GM12878 (cell line): ENCODE data around the gene SYNDIG1. TPM values are rescaled to one million over a fixed set of nuclear protein-coding genes. Genes with fewer than 3 reads are reported as not detected.

Experiments used
- ATAC-seq: fragments of 200-7000 bp; cut with Tn5 transposase; 3 replicates; pipeline ENCODE4 v1.9.1; 2020; ENCODE audit warnings: mild to moderate bottlenecking, moderate library complexity
- BruUV-seq: library from RNA; stranded (reverse); fragments of 400-500 nt; replicated peaks from 2 replicates; lab custom pipeline; 2021; lab: Mats Ljungman, UMichigan
- CTCF ChIA-PET: fragments of 300-600 bp; sonication (Branson Sonifier 250); formaldehyde crosslinking; extraction: SDS; loops from one replicate; lab custom pipeline; 2021; ENCODE audit warnings: inconsistent platforms; lab: Yijun Ruan, JAX
- POLR2A ChIA-PET: fragments of 350-600 bp; formaldehyde crosslinking; extraction: SDS; loops from one replicate; lab custom pipeline; 2021; ENCODE audit warnings: inconsistent platforms; lab: Charles Lee
- RAD21 ChIA-PET: fragments of 300-600 bp; sonication (Branson Sonifier 250); formaldehyde crosslinking; loops from one replicate; lab custom pipeline; 2023; ENCODE audit warnings: antibody characterized with exemption; ENCODE audit not compliant: unreplicated experiment; lab: Charles Lee
- SMC1A ChIA-PET: fragments of 300-600 bp; sonication (Branson Sonifier 250); formaldehyde crosslinking; loops from one replicate; lab custom pipeline; 2023; ENCODE audit not compliant: unreplicated experiment, uncharacterized antibody; lab: Charles Lee
- DNase-seq: peaks from one replicate; pipeline ENCODE4 v3.0.0-alpha.2; 2011; ENCODE audit warnings: low read depth, low spot score
- FAIRE-seq: peaks from 3 replicates; lab custom pipeline; 2011; peaks lifted over from hg19 to GRCh38; lab: Jason Lieb, UNC
- H2AFZ ChIP-seq: 2 replicates; pipeline ENCODE4 v1.6.0; 2011; ENCODE audit warnings: low read depth, low read length, control low read depth; ENCODE audit not compliant: control insufficient read depth
- H3K27ac ChIP-seq: 2 replicates; pipeline ENCODE4 v1.5.1; 2011; ENCODE audit warnings: control low read depth; ENCODE audit not compliant: control insufficient read depth, insufficient read depth
- H3K27me3 ChIP-seq, 2 experiments: replicated peaks in 1 of 2; 2 replicates each; pipeline versions ENCODE4 v1.6.0 to v1.6.1; 2011; ENCODE audit warnings: low read length in 1 of 2; ENCODE audit not compliant: control insufficient read depth in 2 of 2, insufficient read depth in 2 of 2
- H3K36me3 ChIP-seq, 2 experiments: 2 replicates each; pipeline ENCODE4 v1.5.1; 2011; ENCODE audit warnings: low read length in 1 of 2; ENCODE audit not compliant: control insufficient read depth in 2 of 2, insufficient read depth in 2 of 2
- H3K4me1 ChIP-seq: 2 replicates; pipeline ENCODE4 v1.6.1; 2011; ENCODE audit warnings: mild to moderate bottlenecking, low read length, moderate library complexity, mixed read lengths; ENCODE audit not compliant: control insufficient read depth, insufficient read depth
- H3K4me2 ChIP-seq: 2 replicates; pipeline ENCODE4 v1.6.0; 2011; ENCODE audit warnings: control low read depth; ENCODE audit not compliant: control insufficient read depth, insufficient read depth
- H3K4me3 ChIP-seq: fragments of 200-600 bp; sonication (generic); 2 replicates; pipeline ENCODE4 v1.5.1; 2016
- H3K79me2 ChIP-seq: 2 replicates; pipeline ENCODE4 v1.6.0; 2011; ENCODE audit warnings: low read length; ENCODE audit not compliant: control insufficient read depth, insufficient read depth
- H3K9ac ChIP-seq: 2 replicates; pipeline ENCODE4 v1.8.0; 2011; ENCODE audit warnings: low read length, control low read depth, mixed read lengths; ENCODE audit not compliant: control insufficient read depth, insufficient read depth
- H3K9me3 ChIP-seq: replicated peaks from 3 replicates; pipeline ENCODE4 v1.5.1; 2011; ENCODE audit warnings: mild to moderate bottlenecking, low read length; ENCODE audit not compliant: control insufficient read depth, insufficient read depth
- H4K20me1 ChIP-seq: 2 replicates; pipeline ENCODE4 v1.6.0; 2011; ENCODE audit not compliant: control insufficient read depth, insufficient read depth
- ATF7 ChIP-seq: fragments of 450-650 bp; IDR thresholded peaks from 2 replicates; pipeline ENCODE4 v1.6.1; 2016; ENCODE audit warnings: low read depth, mild to moderate bottlenecking
- CEBPB ChIP-seq, 2 experiments: fragments of 150-350 bp in 1 of 2; IDR thresholded peaks; 2 replicates each; pipeline ENCODE4 v1.6.1; 2012 to 2014; ENCODE audit warnings: low read depth in 2 of 2, low read length in 2 of 2, borderline replicate concordance in 1 of 2, inconsistent platforms in 1 of 2
- CHD1 ChIP-seq: IDR thresholded peaks from 2 replicates; pipeline ENCODE4 v1.6.1; 2012; ENCODE audit warnings: low read depth, low read length, improper control_type of control experiment
- E2F4 ChIP-seq: IDR thresholded peaks from 2 replicates; pipeline ENCODE4 v1.6.1; 2012; ENCODE audit warnings: low read depth, low read length, improper control_type of control experiment
- ESRRA ChIP-seq: IDR thresholded peaks from 2 replicates; pipeline ENCODE4 v1.6.1; 2012; ENCODE audit warnings: mild to moderate bottlenecking, low read length, improper control_type of control experiment
- HDAC6 ChIP-seq: fragments of 200-600 bp; sonication (generic); IDR thresholded peaks from one replicate; pipeline ENCODE4 v1.8.0; 2017; ENCODE audit warnings: antibody characterized with exemption; ENCODE audit not compliant: unreplicated experiment
- HDGF ChIP-seq: fragments of 450-650 bp; IDR thresholded peaks from 2 replicates; pipeline ENCODE4 v1.6.1; 2016; ENCODE audit warnings: antibody characterized with exemption
- IKZF2 ChIP-seq, 2 experiments: fragments of 450-650 bp; IDR thresholded peaks; 2 replicates each; pipeline ENCODE4 v1.6.1; 2017; ENCODE audit warnings: mild to moderate bottlenecking in 2 of 2, moderate library complexity in 2 of 2
- NFXL1 ChIP-seq: fragments of 450-650 bp; IDR thresholded peaks from 2 replicates; pipeline ENCODE4 v1.6.1; 2017; ENCODE audit warnings: antibody characterized with exemption, mild to moderate bottlenecking, borderline replicate concordance
- NFYB ChIP-seq: IDR thresholded peaks from 2 replicates; pipeline ENCODE4 v1.6.1; 2011; ENCODE audit warnings: low read depth, mild to moderate bottlenecking, low read length, improper control_type of control experiment, moderate library complexity; ENCODE audit not compliant: insufficient read depth
- SIN3A ChIP-seq: IDR thresholded peaks from 2 replicates; pipeline ENCODE4 v1.6.1; 2012; ENCODE audit warnings: low read depth, low read length, improper control_type of control experiment
- SMARCA5 ChIP-seq: fragments of 450-650 bp; IDR thresholded peaks from 2 replicates; pipeline ENCODE4 v1.6.1; 2017; ENCODE audit warnings: mild to moderate bottlenecking
- WGBS: methylation state at CpG from one replicate; pipeline ENCODE4 v1.1.6; 2016; ENCODE audit warnings: low lambda C conversion rate; ENCODE audit not compliant: insufficient replicate concordance, insufficient coverage; ENCODE audit errors: missing lambda C conversion rate; 5-methylcytosine and 5-hydroxymethylcytosine counted together
- in situ Hi-C: fragments of 300-500 bp; cut with MboI; formaldehyde crosslinking; loops from 9 replicates; pipeline ENCODE4 v1.14.3; 2018; ENCODE audit warnings: mixed read lengths
- intact Hi-C: fragments of 100-400 bp; cut with micrococcal nuclease; formaldehyde crosslinking; loops from one replicate; pipeline ENCODE4 v1.14.2; 2022; ENCODE audit not compliant: unreplicated experiment
- polyA plus RNA-seq, 11 experiments: library from polyadenylated mRNA; depleted of rRNA in 4 of 11; unstranded in 6 of 11; stranded (reverse) in 5 of 11; fragments of >200 nt; fragmentation: Nextera tagmentation in 4 of 11; fragmentation: Illumina TruSeq in 1 of 11; extraction: Ambion mirVana in 4 of 11; extraction: Trizol in 1 of 11; gene quantifications; 1 replicate in 1 of 11; 2 replicates in 10 of 11; pipeline versions ENCODE4 v1.2.1 to v1.2.3, GENCODE V29; 2011 to 2016; ENCODE audit warnings: inconsistent platforms in 2 of 11, missing spikeins in 2 of 11, low read depth in 1 of 11
- total RNA-seq, 4 experiments: library from RNA; depleted of rRNA in 3 of 4; stranded (reverse); fragments of >200 nt in 3 of 4; fragmentation: Illumina TruSeq in 1 of 4; extraction: Trizol in 1 of 4; gene quantifications; 2 replicates each; pipeline versions ENCODE4 v1.2.1 to v1.2.3, GENCODE V29; 2013 to 2021
- TF ChIP-seq, protein P1 (sequence below): fragments of 450-650 bp; IDR thresholded peaks from 2 replicates; pipeline ENCODE4 v1.6.1; 2016; ENCODE audit warnings: mild to moderate bottlenecking
- TF ChIP-seq, protein P2 (sequence below): IDR thresholded peaks from 2 replicates; pipeline ENCODE4 v1.6.1; 2011; ENCODE audit warnings: low read depth, mild to moderate bottlenecking, low read length, moderate library complexity, borderline replicate concordance; ENCODE audit errors: extremely low read depth
- TF ChIP-seq, protein P3 (sequence below): fragments of 450-650 bp; IDR thresholded peaks from 2 replicates; pipeline ENCODE4 v1.6.1; 2017; ENCODE audit warnings: borderline replicate concordance

The SYNDIG1 gene
- total and polyA plus RNA-seq, 10 of the 15 experiments (the other 5 are each of a cell fraction or from before 2014, with no cell fraction given), result not detected

DNA sequence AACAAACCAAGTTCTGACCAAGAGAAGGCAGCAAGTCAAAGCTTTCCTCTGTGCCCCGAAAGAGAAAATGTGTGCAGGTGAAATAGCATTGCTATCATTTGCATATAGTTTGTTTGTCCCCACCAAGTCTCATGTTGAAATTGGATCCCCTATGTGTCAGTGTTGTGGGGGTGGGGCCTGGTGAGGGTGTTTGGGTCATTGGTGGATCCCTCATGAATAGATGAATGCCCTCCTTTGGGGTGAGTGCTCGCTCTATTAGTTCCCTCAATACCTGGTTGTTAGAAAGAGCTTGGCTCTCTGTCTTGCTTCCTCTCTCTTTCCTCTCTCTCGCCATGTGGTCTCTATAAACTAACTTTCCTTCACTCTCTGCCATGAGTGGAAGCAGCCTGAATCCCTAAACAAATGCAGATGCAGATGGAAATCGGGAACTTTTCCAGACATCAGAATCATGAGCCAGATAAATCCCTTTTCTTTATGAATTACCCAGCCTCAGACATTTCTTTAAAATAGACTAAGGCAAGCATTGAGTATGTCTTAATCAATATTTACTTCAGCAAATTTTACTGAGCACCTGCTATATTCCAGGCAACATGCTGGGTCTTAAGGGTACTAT lies 43.8 kb upstream of the SYNDIG1 start (continued):
- TF ChIP-seq, protein P1, sequence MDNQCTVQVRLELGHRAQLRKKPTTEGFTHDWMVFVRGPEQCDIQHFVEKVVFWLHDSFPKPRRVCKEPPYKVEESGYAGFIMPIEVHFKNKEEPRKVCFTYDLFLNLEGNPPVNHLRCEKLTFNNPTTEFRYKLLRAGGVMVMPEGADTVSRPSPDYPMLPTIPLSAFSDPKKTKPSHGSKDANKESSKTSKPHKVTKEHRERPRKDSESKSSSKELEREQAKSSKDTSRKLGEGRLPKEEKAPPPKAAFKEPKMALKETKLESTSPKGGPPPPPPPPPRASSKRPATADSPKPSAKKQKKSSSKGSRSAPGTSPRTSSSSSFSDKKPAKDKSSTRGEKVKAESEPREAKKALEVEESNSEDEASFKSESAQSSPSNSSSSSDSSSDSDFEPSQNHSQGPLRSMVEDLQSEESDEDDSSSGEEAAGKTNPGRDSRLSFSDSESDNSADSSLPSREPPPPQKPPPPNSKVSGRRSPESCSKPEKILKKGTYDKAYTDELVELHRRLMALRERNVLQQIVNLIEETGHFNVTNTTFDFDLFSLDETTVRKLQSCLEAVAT, result no peak
- TF ChIP-seq HDGF (no peak), SIN3A (no peak), CHD1 (no peak), SMARCA5 (no peak)
- TF ChIP-seq, protein P2, sequence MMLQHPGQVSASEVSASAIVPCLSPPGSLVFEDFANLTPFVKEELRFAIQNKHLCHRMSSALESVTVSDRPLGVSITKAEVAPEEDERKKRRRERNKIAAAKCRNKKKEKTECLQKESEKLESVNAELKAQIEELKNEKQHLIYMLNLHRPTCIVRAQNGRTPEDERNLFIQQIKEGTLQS, result no peak

GRCh38 chr20:24431279-24432045 lies 38.0 kb upstream of the SYNDIG1 start:
- in situ Hi-C loops (no loop called here), intact Hi-C loops (no loop called here)
- no peaks in the 10 kb centered on the region for H4K20me1 ChIP-seq
- TF ChIP-seq HDAC6 (no peak), IKZF2 (IDR thresholded peaks at IDR 0.05) (no peak), NFYB (no peak), ESRRA (no peak), E2F4 (no peak), ATF7 (no peak), CEBPB (IDR thresholded peaks at IDR 0.05; ENCODE audit: borderline replicate concordance in 1 of 2, low read depth in 2 of 2, low read length in 2 of 2) (no peak), NFXL1 (no peak)
- TF ChIP-seq, protein P3, sequence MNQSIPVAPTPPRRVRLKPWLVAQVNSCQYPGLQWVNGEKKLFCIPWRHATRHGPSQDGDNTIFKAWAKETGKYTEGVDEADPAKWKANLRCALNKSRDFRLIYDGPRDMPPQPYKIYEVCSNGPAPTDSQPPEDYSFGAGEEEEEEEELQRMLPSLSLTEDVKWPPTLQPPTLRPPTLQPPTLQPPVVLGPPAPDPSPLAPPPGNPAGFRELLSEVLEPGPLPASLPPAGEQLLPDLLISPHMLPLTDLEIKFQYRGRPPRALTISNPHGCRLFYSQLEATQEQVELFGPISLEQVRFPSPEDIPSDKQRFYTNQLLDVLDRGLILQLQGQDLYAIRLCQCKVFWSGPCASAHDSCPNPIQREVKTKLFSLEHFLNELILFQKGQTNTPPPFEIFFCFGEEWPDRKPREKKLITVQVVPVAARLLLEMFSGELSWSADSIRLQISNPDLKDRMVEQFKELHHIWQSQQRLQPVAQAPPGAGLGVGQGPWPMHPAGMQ, result no peak
- H3K27me3 ChIP-seq, result no peaks in the 10 kb centered on the region
- no peaks in the 10 kb centered on the region for H3K9me3 ChIP-seq
- CTCF ChIA-PET, result no interaction called here
- WGBS, result 24% methylated on average over 6 of the region's 6 CpGs
- FAIRE-seq, result no peak
- RAD21 ChIA-PET, result no interaction called here
- no peak overlapping the region for H3K27ac ChIP-seq
- no peaks in the 10 kb centered on the region for H3K36me3 ChIP-seq
- H3K9ac ChIP-seq, result no peak overlapping the region
- no peaks in the 10 kb centered on the region for H3K4me1 ChIP-seq
- no peak overlapping the region for H3K4me2 ChIP-seq
- no peak overlapping the region for H2AFZ ChIP-seq
- POLR2A ChIA-PET, result no interaction called here
- BruUV-seq, result no TSS peak
- SMC1A ChIA-PET, result no interaction called here
- ATAC-seq, result no peak
- DNase-seq, result no peak
- no peak overlapping the region for H3K4me3 ChIP-seq
- no peaks in the 10 kb centered on the region for H3K79me2 ChIP-seq
